ENCODE measurements around the gene TLX1.

- TF ChIP-seq POLR2A (IDR thresholded peaks at IDR 0.05; ENCODE audit: low read length) (no peak), GATA1 (IDR thresholded peaks at IDR 0.05; ENCODE audit: low read depth, low read length) (no peak)
Measured at GRCh38 chr10:101144053-101144452, 13.0 kb downstream of the TLX1 start.

Data from erythroblast (primary cell).